GM18507 (cell line): ENCODE data around the gene CUEDC2.

ENCODE experiments used
- DNase-seq: peaks from one replicate; pipeline ENCODE4 v3.0.0; 2011; ENCODE audit warnings: low read depth; ENCODE audit not compliant: insufficient read length; ENCODE audit errors: extremely low spot score
- FAIRE-seq: peaks from 2 replicates; lab custom pipeline; 2011; peaks lifted over from hg19 to GRCh38; lab: Jason Lieb, UNC

Gene CUEDC2

DNA sequence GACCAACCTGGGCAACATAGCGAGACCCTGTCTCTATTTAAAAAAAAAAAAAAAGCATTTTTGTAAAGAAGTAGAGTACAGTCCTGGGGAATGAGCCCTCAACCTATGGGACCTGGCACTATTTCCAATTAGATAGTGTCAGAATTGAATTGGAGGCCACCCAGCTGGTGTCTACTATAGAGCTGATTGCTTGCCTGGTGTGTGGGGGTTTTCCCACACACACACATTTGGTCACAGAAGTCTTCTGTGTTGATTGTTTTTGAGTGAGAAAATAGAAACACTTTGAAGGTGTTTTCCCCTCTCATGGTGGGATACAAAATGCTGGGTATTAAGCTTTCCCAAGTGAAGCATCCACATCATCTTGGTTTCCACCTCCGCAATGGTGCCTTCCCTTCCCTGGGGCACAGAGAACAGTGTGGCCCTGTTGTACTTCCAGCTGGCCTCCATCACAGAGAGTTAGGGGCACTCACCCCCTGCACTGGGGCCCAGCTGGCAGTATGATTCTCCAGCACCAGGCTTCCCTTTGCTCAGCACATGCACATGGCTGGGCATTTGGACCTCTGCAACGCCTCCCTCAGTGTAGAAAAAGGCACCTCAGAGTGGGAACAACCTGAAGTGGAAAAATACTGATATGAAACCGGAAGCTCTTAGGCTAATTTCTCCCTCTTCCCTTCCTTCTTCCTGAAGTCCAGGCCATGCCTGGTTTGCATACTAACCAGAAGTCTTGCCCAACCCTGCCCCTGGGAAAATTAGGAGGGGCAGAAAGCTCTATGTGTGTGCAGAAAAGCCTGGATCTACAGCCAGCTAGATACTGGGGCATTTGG is 47.6 kb downstream of the CUEDC2 start:
- FAIRE-seq (no peak), DNase-seq (no peak)

GRCh38 chr10:102384053-102384452 is 48.3 kb downstream of the CUEDC2 start:
- DNase-seq (no peak), FAIRE-seq (peak; percentile 55)

- DNase-seq (no peak), FAIRE-seq (no peak)
These were observed 49.5 kb downstream of the CUEDC2 start for GRCh38 chr10:102382871-102383270.

GRCh38 chr10:102381983-102382382 is 50.4 kb downstream of the CUEDC2 start:
- DNase-seq: no peak
- no peak for FAIRE-seq

GRCh38 chr10:102379383-102379782 is 53.0 kb downstream of the CUEDC2 start:
- no peak for DNase-seq
- no peak for FAIRE-seq

DNA sequence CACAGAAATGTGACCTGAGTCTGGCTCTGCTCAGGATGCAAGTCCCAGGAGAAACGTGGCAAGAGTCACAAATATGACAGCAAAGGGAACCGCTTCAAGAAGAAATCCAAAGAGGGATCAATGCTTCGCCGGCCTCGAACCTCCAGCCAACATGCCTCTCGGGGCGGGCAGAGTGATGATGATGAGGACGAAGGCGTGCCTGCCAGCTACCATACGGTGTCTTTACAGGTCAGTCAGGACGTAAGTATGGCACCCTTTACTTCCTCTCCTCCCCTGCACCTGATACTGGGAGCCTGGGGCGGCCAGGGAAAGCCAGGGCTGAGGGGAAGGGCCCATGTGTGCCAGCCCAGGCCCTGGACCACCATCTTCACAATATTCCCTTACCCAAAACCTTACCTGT is 55.5 kb downstream of the CUEDC2 start:
- DNase-seq (no peak), FAIRE-seq (no peak)

- FAIRE-seq (no peak), DNase-seq (no peak)
These were observed 56.5 kb downstream of the CUEDC2 start for GRCh38 chr10:102375867-102376266.

- no peak for DNase-seq
- FAIRE-seq: no peak
These were observed 57.1 kb downstream of the CUEDC2 start for GRCh38 chr10:102375250-102375649.
